Activated CD4-positive, CD25-positive, alpha-beta regulatory T cell treated with anti-CD3 and anti-CD28 coated beads, Interleukin-2, amount 50 U/mL, for 16 hours (primary cell): ENCODE data around the gene MESD.
A peak's percentile ranks its signal among the peaks of the same experiment; 100 is the strongest.

Experiments used
- DNase-seq: peaks from one replicate; pipeline ENCODE4 v3.0.0-alpha.2; 2020; ENCODE audit warnings: low read depth, low spot score

Gene MESD

DNA sequence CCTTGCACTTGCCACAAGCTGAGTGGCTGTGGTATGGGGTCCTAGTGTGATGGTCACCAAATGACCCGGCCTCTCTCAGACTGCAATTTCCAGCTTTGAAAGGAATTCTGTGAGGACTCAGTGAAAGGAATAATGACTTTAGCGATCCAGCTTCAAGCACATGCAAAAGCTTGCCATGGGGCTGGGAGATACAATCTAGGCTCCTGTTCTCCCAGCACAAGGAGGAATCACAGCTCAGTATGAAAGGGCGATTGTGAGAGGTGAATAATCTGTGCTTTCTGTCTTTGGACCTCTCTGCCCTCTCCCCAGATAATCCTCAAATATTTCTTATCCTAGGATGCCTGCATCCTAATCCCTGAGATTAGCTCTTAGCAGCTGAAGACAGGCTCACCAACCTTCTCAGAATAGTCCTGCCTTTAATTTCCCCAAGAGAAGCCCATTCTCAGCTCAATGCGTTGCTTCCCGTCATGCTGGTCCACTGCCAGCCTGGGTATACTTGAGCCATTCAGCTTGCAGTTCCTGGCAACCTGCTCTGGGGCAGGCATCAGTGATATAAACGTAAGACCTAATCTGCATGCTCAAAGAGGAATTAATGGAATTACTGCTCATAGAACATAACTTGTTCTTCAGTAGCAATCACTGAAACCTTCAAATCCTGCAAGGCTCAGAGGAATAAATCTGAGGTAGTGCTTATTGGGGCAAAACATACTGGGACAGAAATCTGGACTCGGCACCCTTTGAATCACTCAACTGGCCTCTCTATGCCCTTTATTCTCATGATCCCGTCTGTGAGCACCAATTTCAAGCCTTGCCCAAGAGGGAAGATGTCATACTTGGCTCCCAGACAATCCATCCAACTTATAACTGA lies 26.2 kb upstream of the MESD start:
- DNase-seq: no peak

DNA sequence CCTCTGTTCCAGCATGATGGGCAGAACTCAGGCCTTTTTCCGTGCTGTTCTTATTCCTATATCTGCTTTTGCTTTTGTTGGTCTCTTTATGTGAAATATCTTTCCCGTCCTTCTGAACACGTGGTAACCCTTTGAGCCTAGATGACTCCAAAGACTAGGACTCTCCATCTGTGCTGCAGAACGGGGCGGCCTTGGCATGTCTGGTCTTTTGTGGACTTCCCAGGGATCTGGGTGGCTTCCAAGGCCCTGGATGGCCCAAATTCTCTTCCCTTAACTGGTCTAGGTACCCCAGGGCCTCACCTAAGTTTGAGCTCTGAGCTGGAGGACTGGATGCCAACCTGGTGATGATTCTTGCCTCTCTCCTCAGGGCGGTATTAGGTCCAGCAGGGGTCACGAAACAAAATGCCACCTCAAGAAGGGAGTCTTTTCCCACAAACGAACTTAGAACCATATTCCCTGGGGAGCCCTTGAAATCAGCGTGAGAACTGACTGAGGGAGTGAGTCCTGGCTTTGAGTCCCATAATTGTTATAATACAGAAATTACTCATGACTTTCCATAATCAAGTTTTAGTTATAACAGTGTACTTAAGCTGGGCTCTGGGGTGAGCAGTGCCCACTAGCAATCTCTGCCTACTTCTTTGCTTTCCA lies 25.0 kb upstream of the MESD start:
- DNase-seq: no peak

DNA sequence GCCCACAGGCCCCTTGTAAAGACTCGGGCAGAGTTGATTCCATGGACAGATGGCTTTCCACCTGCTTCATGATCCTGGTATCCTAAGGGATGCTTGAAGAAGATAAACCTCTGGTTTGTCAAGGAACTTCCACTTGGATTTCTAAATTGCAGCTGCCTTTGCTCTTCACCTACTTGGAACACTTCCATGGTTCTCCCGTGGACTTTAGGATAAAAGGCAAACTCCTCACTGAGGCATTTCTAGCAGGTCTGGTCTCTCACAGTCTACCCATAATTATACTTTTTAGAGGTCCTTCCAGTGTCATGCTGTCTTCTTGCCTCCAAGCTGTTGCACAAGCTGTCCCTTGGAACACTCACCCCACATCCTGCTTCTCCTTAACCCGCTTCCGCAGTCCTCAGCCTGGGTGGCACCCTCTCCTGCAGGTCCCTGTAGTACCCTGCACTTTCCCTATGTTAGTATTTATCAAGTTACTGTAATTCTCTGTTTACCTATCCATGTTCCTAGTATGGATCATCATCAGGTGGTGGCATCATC lies 23.8 kb upstream of the MESD start:
- no peak for DNase-seq

DNA sequence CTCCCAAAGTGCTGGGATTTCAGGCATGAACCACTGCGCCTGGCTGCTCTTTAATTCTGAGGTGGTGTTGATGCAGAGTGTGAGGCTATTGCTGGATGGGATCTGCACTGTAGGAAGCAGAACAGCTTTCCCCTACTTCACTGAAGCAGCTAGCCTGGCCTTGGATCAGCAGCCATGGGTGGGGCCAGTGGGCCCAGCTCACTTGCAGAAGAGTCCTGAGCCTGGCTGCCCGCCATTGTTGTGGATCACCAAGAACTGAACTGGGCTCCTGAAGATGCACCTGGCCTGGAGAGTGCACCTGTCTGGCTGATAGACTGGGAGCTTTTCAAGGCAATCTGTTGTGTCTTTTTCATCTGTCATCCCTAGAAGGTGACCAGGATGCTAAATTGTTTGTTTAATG lies 23.0 kb upstream of the MESD start:
- DNase-seq: no peak

DNA sequence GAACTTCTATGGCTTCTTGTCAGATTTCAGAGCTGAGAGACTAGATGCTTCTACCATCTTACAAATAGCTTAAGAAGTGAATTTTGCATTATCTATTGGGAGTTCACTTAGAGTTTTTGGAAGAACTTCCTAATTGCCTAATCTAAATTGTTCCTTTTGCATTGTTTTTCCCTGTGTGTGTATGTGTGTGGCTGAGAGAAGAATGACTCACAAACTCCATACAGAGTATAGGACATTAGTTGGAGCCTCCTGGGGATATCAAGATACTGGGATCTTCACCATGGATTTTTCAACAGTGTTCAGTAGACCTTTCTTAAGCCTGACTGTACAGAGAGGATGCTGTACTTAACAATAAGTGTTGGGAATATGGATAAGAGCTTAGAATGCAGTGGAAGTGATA lies 22.0 kb upstream of the MESD start:
- no peak for DNase-seq

DNA sequence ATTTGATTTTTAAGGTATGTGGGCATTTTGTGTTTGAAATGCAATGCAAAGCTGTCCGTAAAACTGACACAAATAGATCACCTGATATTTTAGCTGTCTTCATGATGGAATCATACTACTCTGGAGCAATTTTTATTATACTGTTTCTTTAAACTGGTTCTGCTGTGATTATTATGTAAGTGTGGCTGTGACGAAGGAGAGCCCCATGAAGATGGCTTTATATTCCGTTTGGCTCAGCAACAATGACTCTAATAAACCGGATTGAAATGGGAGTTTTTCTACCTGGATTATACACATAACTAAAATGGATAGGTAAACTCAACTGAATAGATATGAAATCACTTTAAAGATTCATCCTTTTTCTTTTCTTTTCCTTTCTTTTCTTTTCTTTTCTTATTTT lies 20.5 kb upstream of the MESD start:
- no peak for DNase-seq

DNA sequence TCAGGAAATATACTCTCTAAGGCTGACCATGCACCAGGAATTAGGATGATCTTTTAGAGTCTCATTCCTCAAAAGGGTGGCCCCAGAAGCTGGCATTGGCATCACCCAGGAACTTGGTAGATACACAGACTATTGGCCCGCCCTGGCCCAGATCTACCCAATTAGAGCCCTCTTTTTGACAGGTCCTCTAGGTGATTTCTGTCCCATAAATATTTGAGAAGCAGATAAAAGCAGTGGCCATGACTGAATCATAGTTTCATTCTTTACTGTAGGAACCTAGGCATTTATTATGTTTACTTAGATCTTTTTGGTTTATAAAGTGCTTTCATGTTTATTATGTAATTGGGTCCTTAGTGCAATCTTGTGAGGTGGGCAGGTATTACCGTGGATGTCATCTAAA lies 18.7 kb upstream of the MESD start:
- DNase-seq: no peak

DNA sequence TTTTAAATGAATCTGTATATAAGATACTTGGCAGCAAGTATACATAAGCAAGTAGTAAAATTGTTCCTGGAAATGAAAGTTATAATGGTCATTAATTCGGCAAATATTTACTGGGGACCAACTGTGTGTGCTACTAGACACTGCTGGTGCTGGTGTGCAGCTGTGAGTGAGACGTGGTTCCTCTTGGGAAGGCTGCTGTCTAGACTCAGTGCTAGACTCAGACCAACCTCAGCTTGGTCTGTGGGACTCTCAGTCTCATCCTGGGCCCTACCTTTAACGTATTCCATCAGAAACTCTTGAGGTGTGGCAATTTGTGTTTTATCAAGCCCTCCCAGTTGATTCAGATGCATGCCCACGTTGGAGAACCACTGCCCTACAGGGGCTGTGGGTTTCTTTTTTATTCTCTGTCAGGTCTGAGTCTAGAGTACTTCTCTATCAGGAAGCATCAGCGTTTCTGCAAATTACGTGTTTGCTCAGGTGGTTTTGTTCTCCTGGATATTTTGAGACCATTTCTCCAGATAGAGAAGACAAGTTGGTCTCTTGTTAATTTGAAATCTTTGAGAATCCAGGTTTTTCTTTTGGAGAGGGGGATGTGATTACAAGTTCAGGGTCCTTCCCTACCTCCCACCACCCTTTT lies 17.9 kb upstream of the MESD start:
- no peak for DNase-seq

DNA sequence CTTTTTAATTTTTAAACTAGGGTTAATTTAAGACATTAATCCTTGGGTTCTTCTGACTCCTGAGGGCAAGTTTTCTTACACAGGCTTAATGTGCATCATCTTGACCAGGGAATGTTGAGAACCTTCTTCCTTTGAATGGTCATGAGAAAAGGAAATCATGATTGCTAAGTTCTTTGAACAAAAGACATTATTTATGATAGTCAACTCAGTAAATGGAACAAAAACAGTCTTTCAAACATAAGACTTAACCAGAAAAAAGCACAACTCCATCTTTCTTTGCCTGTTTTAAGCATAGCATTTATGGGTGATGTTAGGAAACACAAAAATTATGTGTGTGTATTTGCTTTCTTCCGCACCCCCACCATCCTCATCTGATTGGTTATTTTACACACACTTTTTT lies 16.5 kb upstream of the MESD start:
- no peak for DNase-seq

DNA sequence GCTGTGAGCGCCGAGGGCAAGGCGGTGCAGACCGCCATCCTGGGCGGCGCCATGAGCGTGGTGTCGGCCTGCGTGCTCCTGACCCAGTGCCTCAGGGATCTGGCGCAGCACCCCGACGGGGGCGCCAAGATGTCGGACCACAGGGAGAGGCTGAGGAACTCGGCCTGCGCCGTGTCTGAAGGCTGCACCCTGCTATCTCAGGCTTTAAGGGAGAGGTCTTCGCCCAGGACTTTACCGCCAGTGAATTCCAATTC lies 13.4 kb upstream of the MESD start:
- no peak for DNase-seq

DNA sequence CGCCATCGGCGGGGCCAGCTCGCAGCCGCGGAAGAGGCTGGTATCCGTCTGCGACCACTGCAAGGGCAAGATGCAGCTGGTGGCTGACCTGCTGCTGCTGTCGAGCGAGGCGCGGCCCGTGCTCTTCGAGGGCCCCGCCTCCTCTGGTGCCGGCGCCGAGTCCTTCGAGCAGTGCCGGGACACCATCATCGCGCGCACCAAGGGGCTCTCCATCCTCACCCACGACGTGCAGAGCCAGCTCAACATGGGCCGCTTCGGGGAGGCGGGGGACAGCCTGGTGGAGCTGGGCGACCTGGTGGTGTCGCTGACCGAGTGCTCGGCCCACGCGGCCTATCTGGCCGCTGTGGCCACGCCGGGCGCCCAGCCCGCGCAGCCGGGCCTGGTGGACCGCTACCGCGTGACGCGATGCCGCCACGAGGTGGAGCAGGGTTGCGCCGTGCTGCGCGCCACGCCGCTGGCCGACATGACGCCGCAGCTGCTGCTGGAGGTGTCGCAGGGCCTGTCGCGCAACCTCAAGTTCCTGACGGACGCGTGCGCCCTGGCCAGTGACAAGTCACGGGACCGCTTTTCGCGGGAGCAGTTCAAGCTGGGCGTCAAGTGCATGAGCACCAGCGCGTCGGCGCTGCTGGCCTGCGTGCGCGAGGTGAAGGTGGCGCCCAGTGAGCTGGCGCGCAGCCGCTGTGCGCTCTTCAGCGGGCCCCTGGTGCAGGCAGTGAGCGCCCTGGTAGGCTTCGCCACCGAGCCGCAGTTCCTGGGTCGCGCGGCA lies 12.9 kb upstream of the MESD start:
- no peak for DNase-seq

DNA sequence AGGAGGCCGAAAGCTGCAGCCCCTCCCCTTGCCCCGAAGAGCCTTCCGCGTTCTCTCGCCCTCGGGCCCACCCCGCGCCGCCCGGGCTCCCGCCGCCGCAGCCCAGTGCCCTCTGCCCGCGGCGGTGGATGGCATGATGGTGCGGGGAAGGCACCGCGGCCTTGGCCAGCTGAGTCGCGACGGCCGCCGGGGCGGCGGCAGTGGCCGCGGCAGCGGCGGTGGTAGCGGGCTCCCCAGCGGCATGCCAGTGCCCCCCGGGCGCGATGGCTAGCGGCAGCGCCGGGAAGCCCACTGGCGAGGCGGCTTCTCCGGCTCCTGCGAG lies 12.4 kb upstream of the MESD start:
- no peak for DNase-seq

DNA sequence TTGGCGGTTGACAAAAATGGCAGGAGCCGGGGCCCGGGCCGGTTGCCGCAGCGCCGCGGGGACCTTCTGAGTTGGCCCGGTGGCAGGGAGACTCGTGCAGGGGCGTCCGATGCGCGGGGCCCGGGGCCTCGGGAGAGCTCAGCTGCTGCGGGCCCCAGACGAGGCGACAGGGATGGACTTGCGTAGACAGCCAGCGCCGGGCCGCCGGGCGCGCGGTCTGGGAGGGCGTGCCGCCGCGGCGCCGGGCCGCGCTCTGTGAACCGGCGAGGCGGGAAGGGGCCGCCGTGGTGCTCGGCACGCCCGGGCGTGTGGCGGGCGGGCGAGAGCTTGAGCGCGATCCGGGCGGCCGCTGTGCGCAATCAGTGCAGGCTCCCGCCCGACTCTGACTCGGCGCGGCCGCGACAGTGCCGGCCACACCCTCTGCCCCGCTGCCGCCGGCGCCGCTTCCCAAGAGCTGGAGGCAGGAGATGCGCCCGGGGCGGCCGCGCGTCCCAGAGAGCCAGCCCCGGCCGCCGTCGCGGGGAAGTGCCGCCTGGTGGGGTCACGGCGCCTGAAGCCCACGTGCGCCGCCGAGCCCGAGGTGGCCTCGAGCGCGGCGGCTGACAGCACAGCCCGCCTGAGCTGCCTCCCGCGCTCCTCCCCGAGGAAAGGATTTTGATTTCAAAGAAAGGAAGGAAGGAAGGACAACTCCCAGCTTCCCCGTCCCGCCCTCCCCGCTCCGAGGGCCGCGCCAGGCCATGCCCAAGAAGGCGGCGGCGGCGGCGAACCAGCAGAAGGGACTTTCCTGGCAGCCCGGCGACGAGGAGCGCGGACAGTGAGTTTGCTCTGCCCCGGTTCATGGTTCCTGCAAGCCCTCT lies 11.8 kb upstream of the MESD start:
- DNase-seq: peak; percentile 13

DNA sequence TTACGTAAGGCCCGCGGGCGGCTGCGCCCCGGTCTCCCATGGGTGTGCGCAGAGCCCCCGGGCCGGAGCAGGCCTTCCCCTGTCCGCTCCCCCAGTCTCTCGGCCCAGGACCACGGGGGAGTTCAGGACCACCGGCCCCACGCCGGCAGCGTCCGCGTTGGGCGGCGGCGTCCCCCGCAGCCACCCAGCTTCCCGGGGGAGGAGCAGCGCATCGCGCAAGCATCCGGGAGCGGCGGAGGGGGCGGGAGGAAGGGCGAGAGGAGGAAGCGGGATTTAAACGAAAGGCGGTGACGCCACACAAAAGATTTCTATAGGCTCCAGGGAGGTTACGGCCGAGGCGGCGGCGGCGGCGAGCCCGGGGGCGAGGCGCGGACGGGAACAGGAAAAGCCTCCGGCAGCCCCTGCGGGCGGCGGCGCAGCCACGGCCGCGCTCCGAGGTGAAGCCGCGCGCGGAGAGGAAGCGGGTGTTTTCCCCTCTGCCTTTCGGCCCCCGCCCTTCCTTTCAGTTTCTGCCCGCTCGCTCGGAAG lies 11.1 kb upstream of the MESD start, which contains the start of gene TLNRD1:
TSS of gene TLNRD1 (plus strand) at position 300 of the 528 bp plus-strand sequence. CDS start 1,349 bp downstream, outside the sequence.
- peak; percentile 68 for DNase-seq

DNA sequence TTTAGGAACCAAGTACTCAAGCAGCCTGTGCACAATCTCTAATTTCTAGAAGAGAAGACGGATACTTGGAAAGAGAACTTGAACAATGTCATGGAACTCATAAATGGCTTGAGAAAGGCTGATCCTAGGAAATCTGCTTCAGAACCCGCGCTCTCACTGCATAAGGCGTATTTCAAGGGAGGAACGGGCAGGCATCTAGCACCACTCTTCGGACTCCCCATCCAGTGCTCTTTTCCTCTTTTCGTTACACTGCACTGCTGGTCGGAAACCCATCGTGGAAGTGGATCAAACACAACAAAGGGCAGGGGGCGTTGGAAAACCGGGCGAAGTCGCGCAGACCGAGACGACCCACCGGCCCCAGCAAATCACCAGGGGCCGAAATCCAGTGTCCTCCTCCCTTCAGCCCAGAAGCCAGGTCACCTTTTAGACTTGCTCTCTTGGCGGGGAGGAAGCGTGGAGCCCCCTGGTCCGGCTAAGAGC lies 10.6 kb upstream of the MESD start:
- no peak for DNase-seq

DNA sequence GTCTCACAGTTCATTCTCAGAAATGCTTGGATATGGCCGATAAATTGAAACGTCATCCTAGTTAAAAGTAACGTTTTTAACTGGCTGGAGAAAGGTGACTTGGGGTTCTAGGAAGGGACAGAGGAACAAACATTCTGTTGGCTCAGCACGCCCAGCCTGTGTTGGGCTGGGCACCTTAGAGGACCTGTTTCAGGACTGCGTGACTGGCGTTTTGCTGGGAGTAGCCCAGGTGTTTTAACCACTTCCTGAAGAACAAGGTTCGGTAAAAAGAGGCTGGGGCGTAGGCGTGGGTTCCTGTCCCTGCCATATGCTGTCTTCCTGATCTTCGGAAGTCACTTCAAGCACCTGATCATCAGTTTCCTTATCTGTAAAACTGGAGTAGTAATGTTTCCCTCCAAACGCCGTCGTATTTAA lies 10.0 kb upstream of the MESD start:
- DNase-seq: peak; percentile 21

DNA sequence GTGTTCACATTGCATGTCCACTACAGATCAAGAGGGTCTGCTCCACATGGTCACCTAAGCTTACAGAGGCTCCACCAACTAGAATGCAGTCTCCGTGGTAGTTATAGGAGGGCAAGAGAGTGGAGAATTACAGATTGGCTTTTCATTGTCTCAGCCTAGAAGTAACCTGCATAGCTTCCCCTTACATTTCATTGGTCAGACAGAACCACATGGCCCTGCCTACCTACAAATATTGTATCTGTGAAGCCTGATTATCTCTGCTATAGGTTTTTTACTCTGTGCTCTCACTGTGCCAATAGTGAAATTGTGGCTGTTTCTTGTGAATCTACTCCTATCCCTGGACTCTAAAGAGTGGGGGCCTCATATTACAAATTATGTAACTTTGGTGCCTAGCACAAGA lies 8.6 kb upstream of the MESD start:
- DNase-seq: no peak

DNA sequence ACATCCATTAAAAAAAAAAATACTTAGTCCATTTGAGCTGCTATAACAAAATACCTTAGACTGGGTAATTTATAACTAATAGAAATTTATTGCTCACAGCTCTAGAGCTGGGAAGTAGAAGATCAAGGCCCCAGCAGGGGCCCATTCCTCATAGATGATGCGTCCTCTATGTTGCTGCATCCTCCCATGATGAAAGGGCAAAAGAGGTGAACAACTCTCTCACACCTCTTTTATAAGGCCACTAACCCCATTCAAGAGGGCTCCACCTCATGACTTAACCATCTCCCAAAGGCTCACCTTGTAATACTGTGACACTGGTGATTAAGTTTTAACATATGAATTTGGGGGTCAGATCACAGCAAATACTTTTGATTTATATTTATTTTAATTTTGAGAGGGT lies 8.1 kb upstream of the MESD start:
- DNase-seq: no peak

DNA sequence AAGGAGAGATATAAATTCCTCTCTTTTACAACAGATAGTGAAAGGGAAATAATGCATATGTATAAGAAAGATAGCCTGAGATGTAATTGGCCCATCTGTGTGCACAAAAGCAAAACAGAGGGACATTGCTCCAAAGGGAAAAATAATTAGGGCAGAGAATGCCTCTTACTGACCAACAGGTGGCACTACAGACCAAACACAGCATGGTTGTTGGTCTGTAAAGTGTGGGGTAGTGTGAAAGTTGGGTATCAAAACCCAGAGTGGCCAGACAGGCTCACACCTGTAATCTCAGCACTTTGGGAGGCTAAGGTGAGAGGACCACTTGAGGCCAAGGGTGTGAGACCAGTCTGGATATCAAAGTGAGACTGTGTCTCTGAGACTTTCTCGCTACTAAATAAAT lies 6.6 kb upstream of the MESD start:
- no peak for DNase-seq

DNA sequence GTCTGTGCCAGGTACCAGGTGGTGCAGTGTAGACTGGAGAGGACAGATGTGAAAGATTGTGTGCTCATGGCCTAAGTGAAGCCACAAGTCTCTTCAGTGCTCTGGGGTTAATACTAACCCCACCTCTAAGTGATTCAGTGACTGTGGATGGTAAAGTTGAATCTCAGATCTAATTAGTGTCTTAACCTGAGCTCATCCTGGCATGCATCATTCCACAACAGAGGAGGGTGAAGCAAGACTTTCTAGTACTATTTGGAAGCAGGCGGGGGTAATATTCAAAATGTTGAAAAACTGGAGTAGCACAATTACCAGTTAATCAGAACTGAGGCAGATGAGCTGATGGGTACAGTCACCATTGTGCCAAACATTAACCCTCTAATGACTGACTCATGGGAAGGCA lies 2.8 kb upstream of the MESD start:
- no peak for DNase-seq

DNA sequence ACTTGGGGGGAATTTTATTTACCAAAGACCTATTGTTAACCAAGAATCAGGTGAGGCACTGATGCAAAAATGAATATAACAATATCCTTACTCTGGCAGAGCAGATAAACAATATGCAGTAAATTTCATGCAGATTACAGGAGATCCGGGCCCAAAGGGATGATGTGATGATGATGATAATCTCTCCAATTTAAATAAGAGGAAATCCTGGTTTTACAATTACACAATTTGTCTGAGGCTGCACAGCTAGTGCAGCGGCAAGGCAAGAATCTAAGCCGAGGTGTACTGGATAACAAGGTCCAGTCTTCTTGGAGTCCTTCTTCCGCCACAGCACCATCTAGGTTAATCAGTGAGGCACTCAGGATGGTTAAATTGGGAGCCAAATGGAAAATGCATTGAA lies 2.4 kb upstream of the MESD start:
- no peak for DNase-seq
